HG02588 (cell line): ENCODE results near the gene SNAPC5.
"Not testable (repeated sequence)": the region's sequence is repeated elsewhere in the genome, so short reads cannot be mapped to it uniquely, and the experiment has no call there.

Experiments used
- ATAC-seq: cut with Tn5 transposase; IDR thresholded peaks from one replicate; pipeline ENCODE4 v1.9.1; 2021; ENCODE audit warnings: mild to moderate bottlenecking, moderate library complexity; ENCODE audit not compliant: unreplicated experiment

Gene SNAPC5

GRCh38 chr15:66497502-66498455, at the start of gene SNAPC5:
TSS of gene SNAPC5 (minus strand) at chr15:66497762. CDS start at chr15:66497731, 31 bp downstream.
- ATAC-seq = peak; percentile 83

GRCh38 chr15:66545255-66545654, 47.7 kb upstream of the SNAPC5 start:
- no peak for ATAC-seq

GRCh38 chr15:66542896-66543295, 45.3 kb upstream of the SNAPC5 start:
- no peak for ATAC-seq

GRCh38 chr15:66535056-66535455, 37.5 kb upstream of the SNAPC5 start:
- no peak for ATAC-seq

GRCh38 chr15:66524838-66525237, 27.3 kb upstream of the SNAPC5 start:
- no peak for ATAC-seq

- no peak for ATAC-seq
Observed at GRCh38 chr15:66523926-66524325, 26.4 kb upstream of the SNAPC5 start.

GRCh38 chr15:66515901-66516322, 18.4 kb upstream of the SNAPC5 start:
- ATAC-seq = no peak

GRCh38 chr15:66514586-66514985, 17.0 kb upstream of the SNAPC5 start:
- ATAC-seq = no peak

GRCh38 chr15:66508293-66508883, 10.8 kb upstream of the SNAPC5 start:
- no peak for ATAC-seq

- ATAC-seq = no peak
Observed at GRCh38 chr15:66505818-66506217, 8.3 kb upstream of the SNAPC5 start.

GRCh38 chr15:66505430-66505811, 7.9 kb upstream of the SNAPC5 start:
- ATAC-seq = peak; percentile 7

GRCh38 chr15:66504563-66505429, 7.2 kb upstream of the SNAPC5 start, which contains the start of the genes RPL4 and ZWILCH:
TSS of gene RPL4 (minus strand) at chr15:66504855. CDS start at chr15:66504790, 65 bp downstream.
TSS of gene ZWILCH (plus strand) at chr15:66505326. CDS start at chr15:66505339, 13 bp downstream.
- ATAC-seq = peak; percentile 68

GRCh38 chr15:66503780-66504562, 6.4 kb upstream of the SNAPC5 start:
- ATAC-seq = no peak

GRCh38 chr15:66503041-66503648, 5.6 kb upstream of the SNAPC5 start:
- not testable (repeated sequence) for ATAC-seq

GRCh38 chr15:66502491-66502890, 4.9 kb upstream of the SNAPC5 start:
- ATAC-seq = no peak

- not testable (repeated sequence) for ATAC-seq
Observed at GRCh38 chr15:66500346-66500745, 2.8 kb upstream of the SNAPC5 start.

GRCh38 chr15:66498501-66499386, 1.2 kb upstream of the SNAPC5 start:
- no peak for ATAC-seq

GRCh38 chr15:66496951-66497501, 536 bp downstream of the SNAPC5 start:
- peak; percentile 21 for ATAC-seq
